Activated CD4-positive, alpha-beta memory T cell treated with anti-CD3 and anti-CD28 coated beads, Interleukin-2, amount 10 ng/mL, durations not matched to agents 7 days and 5 days (primary cell): ENCODE data around the gene TRMT10A. TPM values are rescaled to one million over a fixed set of nuclear protein-coding genes. Genes with fewer than 3 reads are reported as not detected.
A peak's percentile ranks its signal among the peaks of the same experiment; 100 is the strongest.

Experiments used
- CTCF ChIA-PET: fragments of 350-600 bp; sonication (Branson Sonifier 250); formaldehyde crosslinking; loops from one replicate; lab custom pipeline; 2021; ENCODE audit warnings: antibody characterized with exemption, inconsistent platforms; lab: Charles Lee
- POLR2A ChIA-PET: fragments of 350-600 bp; sonication (Branson Sonifier 250); formaldehyde crosslinking; loops from one replicate; lab custom pipeline; 2021; ENCODE audit warnings: antibody characterized with exemption; lab: Charles Lee
- DNase-seq: peaks from one replicate; pipeline ENCODE4 v3.0.0-alpha.2; 2020
- H3K27ac Mint-ChIP-seq: one replicate; pipeline ENCODE4 v1.8.0; 2021; ENCODE audit warnings: mild to moderate bottlenecking, mixed read lengths
- H3K27me3 Mint-ChIP-seq: one replicate; pipeline ENCODE4 v1.8.0; 2021; ENCODE audit warnings: mixed read lengths
- H3K36me3 Mint-ChIP-seq: one replicate; pipeline ENCODE4 v1.8.0; 2021; ENCODE audit warnings: low read depth, mixed read lengths
- H3K4me1 Mint-ChIP-seq: one replicate; pipeline ENCODE4 v1.8.0; 2021; ENCODE audit warnings: mixed read lengths
- H3K4me3 Mint-ChIP-seq: one replicate; pipeline ENCODE4 v1.8.0; 2021; ENCODE audit warnings: mild to moderate bottlenecking, mixed read lengths
- H3K9me3 Mint-ChIP-seq: one replicate; pipeline ENCODE4 v1.8.0; 2021; ENCODE audit warnings: mixed read lengths
- total RNA-seq, 2 experiments: library from RNA; stranded (reverse); gene quantifications; one replicate each; pipeline ENCODE4 v1.2.3, GENCODE V29; 2021

Gene TRMT10A, protein sequence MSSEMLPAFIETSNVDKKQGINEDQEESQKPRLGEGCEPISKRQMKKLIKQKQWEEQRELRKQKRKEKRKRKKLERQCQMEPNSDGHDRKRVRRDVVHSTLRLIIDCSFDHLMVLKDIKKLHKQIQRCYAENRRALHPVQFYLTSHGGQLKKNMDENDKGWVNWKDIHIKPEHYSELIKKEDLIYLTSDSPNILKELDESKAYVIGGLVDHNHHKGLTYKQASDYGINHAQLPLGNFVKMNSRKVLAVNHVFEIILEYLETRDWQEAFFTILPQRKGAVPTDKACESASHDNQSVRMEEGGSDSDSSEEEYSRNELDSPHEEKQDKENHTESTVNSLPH
- 10 to 100 TPM in 1 of 2 experiments, 1 to 10 TPM in 1; 8.5 to 10.4 TPM for total RNA-seq

DNA sequence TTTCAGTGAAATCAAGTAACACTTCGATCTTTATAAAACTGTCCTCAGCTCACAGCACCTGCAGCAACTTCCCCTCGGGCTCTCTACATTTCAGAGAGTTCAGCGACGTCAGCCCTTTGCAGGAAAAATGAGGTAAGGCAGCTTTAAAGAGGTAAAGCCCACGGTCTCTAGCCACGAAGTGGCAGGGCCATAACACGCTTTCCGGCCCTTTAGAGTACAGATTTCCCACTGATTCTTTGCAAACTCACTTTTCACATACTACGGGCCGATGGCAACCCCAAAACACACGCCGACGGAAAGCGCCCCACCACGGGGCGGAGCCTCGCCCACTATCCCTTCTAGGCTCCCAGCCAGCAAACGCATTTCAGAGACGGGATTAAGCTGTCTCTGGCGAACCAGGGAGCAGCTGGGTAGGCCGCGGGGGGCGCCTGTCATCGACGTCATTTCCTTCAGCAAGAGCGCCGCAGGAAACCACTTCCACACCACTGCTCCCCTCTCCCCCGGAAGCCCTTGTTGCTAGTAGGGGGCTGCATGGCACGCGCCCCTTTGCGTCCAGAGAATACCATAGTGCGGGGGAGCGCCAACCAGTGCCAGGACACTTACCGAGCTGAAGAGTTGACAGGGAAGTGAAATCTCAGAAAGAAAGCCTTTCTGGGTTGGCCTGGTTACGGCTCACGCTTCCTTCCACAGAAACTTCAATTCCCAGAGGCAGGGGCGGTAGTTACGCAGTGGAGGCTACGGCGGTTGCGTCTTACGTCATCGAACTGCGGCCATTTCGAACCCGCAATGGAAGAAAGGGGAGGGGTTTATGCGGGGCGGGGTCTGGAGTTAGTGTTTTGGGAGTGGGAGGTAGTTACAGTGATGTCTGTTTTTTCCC is at the start of gene TRMT10A:
Gene TRMT10A, minus strand, starts transcription at position 730 of the 877 bp plus-strand sequence. CDS start 4,701 bp downstream, outside the sequence.
- H3K27me3 Mint-ChIP-seq: peaks cover 13% of the 10 kb centered on the region
- no peaks in the 10 kb centered on the region for H3K36me3 Mint-ChIP-seq
- H3K4me1 Mint-ChIP-seq: peaks cover 31% of the 10 kb centered on the region
- no peaks in the 10 kb centered on the region for H3K9me3 Mint-ChIP-seq
- ChIA-PET POLR2A (interaction anchor here (0.7 to 2.2 kb wide), 17 partner anchors 10 to 1783 kb away, joined by 3 to 20 read pairs (median 5); partner anchors contain the start of genes ADH5, DAPP1, DNAJB14 and H2AZ1), CTCF (interaction anchor here (0.6 to 2.5 kb wide), 15 partner anchors 10 to 1274 kb away, joined by 3 to 46 read pairs (median 3); partner anchors contain the start of genes DAPP1, DNAJB14, H2AZ1 and LAMTOR3)
- H3K4me3 Mint-ChIP-seq: peak within 1 kb of the TSS; percentile 94
- DNase-seq: peak; percentile 95
- H3K27ac Mint-ChIP-seq: peak within 1 kb of the TSS; percentile 99

DNA sequence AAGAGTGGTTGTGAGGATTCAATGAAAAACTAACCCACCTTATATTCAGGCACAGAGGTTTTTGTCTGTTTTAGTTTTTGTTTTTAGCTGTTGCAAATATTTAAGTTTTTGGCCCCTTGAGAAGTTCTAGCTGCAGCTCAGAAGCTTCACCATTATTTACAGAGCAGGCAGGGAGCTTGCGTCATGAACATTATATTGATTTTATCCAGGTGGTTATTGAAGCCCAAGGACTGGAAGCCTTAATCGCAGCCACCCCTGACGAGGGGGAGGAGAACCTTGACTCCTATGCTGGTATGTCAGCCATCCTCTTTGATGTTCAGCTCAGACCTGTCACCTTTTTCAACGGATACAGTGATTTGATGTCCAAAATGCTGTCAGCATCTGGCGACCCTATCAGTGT is 48.9 kb upstream of the TRMT10A start:
- Mint-ChIP-seq H3K27me3 (peaks cover 4% of the 10 kb centered on the region), H3K36me3 (no peaks in the 10 kb centered on the region), H3K4me3 (no peak overlapping the region), H3K27ac (no peak overlapping the region), H3K4me1 (no peaks in the 10 kb centered on the region), H3K9me3 (no peaks in the 10 kb centered on the region)
- DNase-seq: no peak
- POLR2A ChIA-PET: no interaction called here
- CTCF ChIA-PET: no interaction called here

DNA sequence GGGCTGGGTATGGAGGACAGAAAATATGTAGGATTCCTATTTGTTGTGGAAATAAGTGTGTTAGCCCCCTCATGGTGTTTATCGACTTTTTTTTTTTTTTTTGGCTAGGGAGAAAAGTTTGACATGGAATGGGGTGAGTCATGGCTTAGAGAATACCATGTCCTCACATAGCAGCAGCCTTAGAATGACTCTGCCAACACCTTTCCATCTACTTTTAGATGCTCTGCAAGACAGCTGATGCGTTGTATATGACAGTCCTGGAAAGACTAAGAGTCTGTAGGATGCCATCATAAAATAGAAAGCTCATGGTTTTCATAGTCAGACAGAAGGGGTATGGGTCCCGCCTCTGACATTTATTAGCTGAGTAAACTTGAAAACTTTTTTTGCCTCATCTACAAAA is 48.4 kb upstream of the TRMT10A start:
- ChIA-PET POLR2A (no interaction called here), CTCF (no interaction called here)
- DNase-seq: no peak
- Mint-ChIP-seq H3K27ac (no peak overlapping the region), H3K9me3 (no peaks in the 10 kb centered on the region), H3K4me1 (no peaks in the 10 kb centered on the region), H3K4me3 (no peak overlapping the region), H3K36me3 (no peaks in the 10 kb centered on the region), H3K27me3 (peaks cover 4% of the 10 kb centered on the region)

DNA sequence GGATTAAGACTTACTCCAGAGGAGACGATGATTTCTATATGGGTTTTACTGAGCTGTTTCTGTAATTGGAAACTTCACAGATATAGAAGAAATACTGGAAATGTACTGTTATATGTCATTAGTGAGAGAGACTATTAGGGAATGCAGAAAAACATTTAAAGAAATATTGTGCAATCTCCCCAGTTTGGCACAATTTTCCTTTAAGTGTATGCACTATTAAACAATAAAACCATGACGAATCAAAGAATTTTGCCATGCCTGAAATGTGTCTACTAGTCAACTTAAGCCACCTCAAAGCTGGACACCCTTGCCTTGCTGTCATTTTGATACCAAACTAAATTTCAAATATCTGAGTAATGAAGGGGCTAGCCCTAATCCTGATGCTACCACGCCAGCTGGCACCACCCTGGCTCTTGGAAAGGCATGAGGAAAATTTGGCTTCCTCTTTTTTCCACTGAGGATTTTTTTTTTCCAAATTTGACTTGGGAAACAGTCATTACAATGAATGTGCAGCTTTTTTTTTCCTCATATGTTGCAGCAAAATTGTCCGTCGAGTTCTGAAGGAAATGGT is 46.9 kb upstream of the TRMT10A start:
- Mint-ChIP-seq H3K4me1 (no peaks in the 10 kb centered on the region), H3K27ac (no peak overlapping the region), H3K9me3 (no peaks in the 10 kb centered on the region), H3K4me3 (no peak overlapping the region), H3K36me3 (no peaks in the 10 kb centered on the region), H3K27me3 (peaks cover 4% of the 10 kb centered on the region)
- DNase-seq: no peak
- POLR2A ChIA-PET: no interaction called here
- CTCF ChIA-PET: no interaction called here

DNA sequence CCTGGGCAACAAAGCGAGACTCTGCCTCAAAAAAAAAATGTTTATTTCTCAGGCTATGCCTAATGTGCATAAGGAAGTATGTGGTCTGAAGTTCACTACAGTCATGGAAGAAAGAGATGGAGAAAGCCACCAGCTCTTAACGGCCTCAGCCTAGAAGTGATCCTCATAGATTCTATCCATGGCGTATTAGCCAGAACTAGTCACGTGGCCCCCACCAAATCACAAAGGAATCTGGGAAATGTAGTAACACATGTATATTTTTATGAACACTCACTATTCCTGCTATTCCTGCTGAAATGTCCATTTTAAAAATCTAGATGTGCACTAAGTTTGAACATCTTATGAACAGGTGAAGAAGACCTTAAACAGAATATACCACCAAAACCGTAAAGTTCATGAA is 44.6 kb upstream of the TRMT10A start:
- Mint-ChIP-seq H3K27ac (no peak overlapping the region), H3K9me3 (no peaks in the 10 kb centered on the region), H3K36me3 (no peaks in the 10 kb centered on the region), H3K4me1 (no peaks in the 10 kb centered on the region), H3K27me3 (peaks cover 5% of the 10 kb centered on the region), H3K4me3 (no peak overlapping the region)
- CTCF ChIA-PET: no interaction called here
- POLR2A ChIA-PET: no interaction called here
- no peak for DNase-seq

DNA sequence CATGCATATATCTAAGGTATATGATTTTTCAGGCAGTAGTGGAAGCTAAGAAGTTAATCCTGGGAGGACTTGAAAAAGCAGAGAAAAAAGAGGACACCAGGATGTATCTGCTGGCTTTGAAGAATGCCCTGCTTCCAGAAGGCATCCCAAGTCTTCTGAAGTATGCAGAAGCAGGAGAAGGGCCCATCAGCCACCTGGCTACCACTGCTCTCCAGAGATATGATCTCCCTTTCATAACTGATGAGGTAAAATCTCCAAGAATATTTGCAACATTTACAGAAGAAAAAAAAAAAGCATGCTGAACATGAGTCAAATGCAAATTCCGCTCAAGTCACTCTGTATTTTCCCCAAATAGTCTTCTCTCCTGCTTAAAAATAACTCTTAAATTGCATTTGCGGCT is 42.9 kb upstream of the TRMT10A start:
- ChIA-PET CTCF (no interaction called here), POLR2A (no interaction called here)
- no peak overlapping the region for H3K4me3 Mint-ChIP-seq
- H3K27me3 Mint-ChIP-seq: peaks cover 6% of the 10 kb centered on the region
- no peaks in the 10 kb centered on the region for H3K36me3 Mint-ChIP-seq
- no peak for DNase-seq
- H3K9me3 Mint-ChIP-seq: no peaks in the 10 kb centered on the region
- no peak overlapping the region for H3K27ac Mint-ChIP-seq
- H3K4me1 Mint-ChIP-seq: no peaks in the 10 kb centered on the region

DNA sequence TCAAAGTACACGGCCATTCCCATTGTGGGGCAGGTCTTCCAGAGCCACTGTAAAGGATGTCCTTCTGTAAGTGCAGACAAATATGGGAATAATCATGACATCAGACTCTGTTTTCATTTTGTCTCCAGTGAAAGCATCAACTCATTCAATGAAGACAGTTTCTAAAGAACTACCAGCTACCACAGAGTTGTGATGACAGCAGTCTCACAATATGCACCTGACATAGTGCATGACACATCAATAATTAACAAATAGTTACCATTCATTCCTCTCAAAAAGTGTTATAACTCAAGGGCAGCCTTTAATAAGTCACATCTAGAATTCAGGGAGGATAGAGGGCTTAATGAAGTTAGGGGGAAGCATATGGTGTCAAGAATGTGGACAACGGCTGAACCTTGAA is 31.0 kb upstream of the TRMT10A start:
- Mint-ChIP-seq H3K36me3 (no peaks in the 10 kb centered on the region), H3K27ac (no peak overlapping the region), H3K4me1 (no peaks in the 10 kb centered on the region), H3K9me3 (no peaks in the 10 kb centered on the region), H3K27me3 (no peaks in the 10 kb centered on the region), H3K4me3 (no peak overlapping the region)
- CTCF ChIA-PET: no interaction called here
- POLR2A ChIA-PET: no interaction called here
- no peak for DNase-seq

DNA sequence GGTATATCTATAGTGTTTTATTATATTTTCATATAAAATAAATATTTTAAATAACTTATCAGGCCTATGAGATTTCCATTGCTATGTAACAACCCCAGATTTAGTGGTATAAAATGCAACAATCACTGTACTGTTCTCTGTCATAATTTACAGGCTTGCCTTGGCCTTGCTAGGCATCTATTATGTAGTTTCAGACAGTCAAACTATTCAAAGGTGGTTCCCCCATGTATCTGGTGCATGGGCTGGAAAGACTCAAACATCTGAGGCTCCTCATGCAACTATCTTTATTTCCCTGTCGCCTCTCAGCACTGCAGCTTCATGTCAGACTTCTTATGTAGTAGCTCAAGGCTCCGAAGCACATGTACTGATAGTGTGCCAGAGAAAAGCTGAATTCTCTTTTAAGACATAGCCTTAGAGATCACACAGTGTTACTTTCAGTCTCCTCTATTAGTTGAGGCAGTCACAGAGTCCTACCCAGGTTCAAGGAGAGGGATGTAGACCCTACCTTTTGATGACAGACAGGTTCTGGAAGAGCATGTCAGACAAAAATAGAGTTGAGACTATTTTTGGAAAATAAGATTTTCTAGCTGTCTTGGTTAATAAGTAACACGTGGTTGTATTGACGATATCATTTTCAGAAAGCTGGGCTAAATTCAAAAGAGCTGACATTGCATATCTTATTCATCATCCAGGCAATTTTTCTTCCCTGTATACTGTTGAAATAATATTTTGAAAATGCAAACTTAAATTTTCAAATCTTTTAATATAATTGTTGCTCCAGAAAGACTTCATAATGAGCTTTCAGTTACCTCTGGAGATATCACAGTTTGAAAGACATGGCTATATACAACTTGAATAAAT is 30.2 kb upstream of the TRMT10A start:
- Mint-ChIP-seq H3K4me3 (no peak overlapping the region), H3K27ac (no peak overlapping the region), H3K4me1 (no peaks in the 10 kb centered on the region), H3K36me3 (no peaks in the 10 kb centered on the region), H3K27me3 (no peaks in the 10 kb centered on the region), H3K9me3 (no peaks in the 10 kb centered on the region)
- ChIA-PET POLR2A (no interaction called here), CTCF (no interaction called here)
- no peak for DNase-seq

DNA sequence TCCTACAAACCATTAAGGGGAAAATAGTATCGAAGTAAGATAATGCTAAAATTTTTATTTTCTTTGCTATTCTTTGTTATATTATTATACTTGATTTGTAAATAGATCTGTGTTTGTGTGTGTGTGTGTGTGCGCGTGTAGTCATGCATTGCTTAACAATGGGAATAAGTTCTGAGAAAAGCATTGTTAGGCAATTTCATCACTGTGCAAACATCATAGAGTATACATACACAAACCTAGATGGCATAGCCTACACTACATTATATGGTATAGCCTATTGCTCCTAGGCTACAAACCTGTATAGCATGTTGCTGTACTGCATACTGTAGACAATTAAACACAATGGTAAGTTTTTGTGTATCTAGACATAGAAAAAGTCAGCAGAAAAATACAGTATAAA is 27.9 kb upstream of the TRMT10A start:
- Mint-ChIP-seq H3K27ac (no peak overlapping the region), H3K4me1 (no peaks in the 10 kb centered on the region), H3K4me3 (no peak overlapping the region), H3K9me3 (no peaks in the 10 kb centered on the region), H3K36me3 (no peaks in the 10 kb centered on the region), H3K27me3 (peaks cover 3% of the 10 kb centered on the region)
- ChIA-PET POLR2A (no interaction called here), CTCF (no interaction called here)
- no peak for DNase-seq

DNA sequence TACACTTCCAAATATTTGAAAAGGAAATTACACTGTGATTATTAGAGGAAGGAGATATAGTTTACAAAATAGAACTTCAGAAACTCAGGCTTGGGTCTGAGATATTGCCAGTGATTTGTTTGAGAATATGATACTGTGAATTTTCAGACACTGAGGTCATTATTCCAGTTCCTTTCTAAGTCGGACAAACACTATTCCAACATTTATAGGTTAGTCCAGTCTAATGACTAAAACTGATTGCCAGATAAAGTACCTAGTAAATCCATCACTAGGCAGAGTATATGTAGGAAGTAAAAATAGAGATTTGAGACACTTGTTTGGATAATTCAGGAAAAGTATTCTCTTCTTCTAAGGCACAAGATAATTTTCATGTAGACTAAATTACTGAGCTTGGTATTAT is 24.0 kb upstream of the TRMT10A start:
- Mint-ChIP-seq H3K27me3 (peaks cover 8% of the 10 kb centered on the region), H3K4me1 (no peaks in the 10 kb centered on the region), H3K4me3 (no peak overlapping the region), H3K27ac (no peak overlapping the region), H3K36me3 (no peaks in the 10 kb centered on the region), H3K9me3 (no peaks in the 10 kb centered on the region)
- CTCF ChIA-PET: interaction anchor here (1.0 kb wide), 1 partner anchor 220 kb away, joined by 3 read pairs; no protein-coding TSS in a partner anchor
- POLR2A ChIA-PET: no interaction called here
- no peak for DNase-seq

DNA sequence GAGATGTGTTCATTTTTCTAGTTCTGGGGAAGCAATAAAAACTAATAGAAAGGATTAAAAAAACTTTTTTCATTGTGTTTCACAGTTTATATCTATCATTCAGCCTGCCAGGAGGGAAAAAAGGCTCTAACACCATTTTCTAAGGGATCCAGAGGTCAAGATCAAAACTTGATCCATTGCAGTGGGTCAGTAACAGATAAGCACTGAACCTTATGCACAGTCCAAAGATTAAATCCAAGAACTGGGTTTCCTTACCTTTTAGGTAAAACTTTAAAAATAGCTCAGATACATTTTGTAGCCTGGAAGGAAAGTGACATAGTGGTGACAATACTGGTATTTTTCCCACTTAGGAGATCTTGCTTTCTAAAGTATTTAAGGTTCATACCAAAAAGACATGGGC is 23.5 kb upstream of the TRMT10A start:
- POLR2A ChIA-PET: no interaction called here
- no peaks in the 10 kb centered on the region for H3K9me3 Mint-ChIP-seq
- H3K27ac Mint-ChIP-seq: no peak overlapping the region
- H3K36me3 Mint-ChIP-seq: no peaks in the 10 kb centered on the region
- peaks cover 13% of the 10 kb centered on the region for H3K27me3 Mint-ChIP-seq
- CTCF ChIA-PET: interaction anchor here (1.0 kb wide), 1 partner anchor 221 kb away, joined by 3 read pairs; no protein-coding TSS in a partner anchor
- H3K4me3 Mint-ChIP-seq: no peak overlapping the region
- DNase-seq: no peak
- H3K4me1 Mint-ChIP-seq: no peaks in the 10 kb centered on the region

DNA sequence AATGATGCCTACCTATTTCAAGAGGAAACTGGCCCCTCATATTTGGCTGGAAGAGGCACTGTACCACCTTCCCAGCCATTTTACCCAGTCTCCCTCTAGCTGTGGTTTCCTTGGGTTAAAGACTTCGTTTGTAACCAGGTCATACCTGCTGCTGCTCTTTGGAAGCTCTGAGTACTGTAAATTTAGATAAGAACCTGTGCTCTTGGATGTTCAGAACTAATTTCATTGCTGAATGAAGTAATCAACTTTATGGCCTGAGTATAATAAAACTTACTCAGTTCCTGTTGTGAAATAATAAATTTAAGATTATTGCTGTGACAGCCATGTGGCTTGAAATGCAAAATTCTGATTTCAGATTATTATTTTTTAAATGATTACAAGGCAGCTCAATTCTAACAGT is 23.0 kb upstream of the TRMT10A start:
- Mint-ChIP-seq H3K9me3 (no peaks in the 10 kb centered on the region), H3K4me3 (no peak overlapping the region), H3K27ac (no peak overlapping the region), H3K4me1 (no peaks in the 10 kb centered on the region), H3K27me3 (peaks cover 15% of the 10 kb centered on the region), H3K36me3 (no peaks in the 10 kb centered on the region)
- ChIA-PET CTCF (no interaction called here), POLR2A (no interaction called here)
- no peak for DNase-seq
